ENCODE results near the gene RANBP6.
"Not testable (repeated sequence)": the region's sequence is repeated elsewhere in the genome, so short reads cannot be mapped to it uniquely, and the experiment has no call there.

Gene RANBP6

DNA sequence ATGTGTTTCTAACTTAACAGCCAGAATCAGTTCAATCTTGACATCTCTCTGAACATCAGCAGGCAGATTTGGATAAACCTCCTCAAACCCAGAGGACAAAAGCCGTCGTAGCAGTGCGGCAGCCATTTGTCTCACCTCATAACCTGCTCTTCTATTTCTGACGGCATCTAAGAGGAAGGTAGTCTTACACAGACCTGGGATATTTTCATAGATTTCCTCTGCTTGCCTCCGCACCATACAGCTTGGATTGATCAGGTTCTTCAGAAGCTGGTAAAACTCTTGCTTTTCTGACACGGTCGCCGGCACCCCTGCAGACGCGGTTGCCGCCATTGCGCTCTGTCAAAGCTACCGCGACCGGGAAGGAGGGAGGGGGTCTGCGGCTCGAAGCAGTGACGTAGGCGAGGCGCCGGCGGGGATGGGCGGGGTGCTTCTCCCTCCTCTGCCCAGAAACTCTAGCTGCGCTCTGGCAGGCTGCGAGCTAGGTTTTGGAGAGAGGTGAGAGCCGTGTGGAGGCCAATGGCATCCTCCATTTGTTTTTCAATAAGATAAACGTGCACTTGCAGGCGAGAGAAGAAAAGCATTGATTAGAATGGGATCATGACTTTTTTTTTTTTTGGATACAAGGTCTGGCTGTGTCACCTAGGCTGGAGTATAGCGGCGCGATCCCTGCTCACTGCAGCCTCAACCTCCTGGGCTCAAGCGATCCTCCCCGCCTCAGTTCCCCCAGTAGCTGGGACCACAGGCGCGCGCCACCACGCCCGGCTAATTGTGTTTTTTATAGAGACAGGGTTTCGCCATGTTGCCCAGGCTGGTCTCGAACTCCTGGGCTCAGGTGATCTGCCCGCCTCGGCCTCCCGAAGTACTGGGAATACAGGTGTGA is at the start of gene RANBP6:
RANBP6 (minus strand) TSS at position 347 of the 880 bp plus-strand sequence; CDS start at position 330, 17 bp downstream.
- peak within 1 kb of the TSS; percentile 94 for H3K4me3 Mint-ChIP-seq
- no peaks in the 10 kb centered on the region for H3K27me3 Mint-ChIP-seq (ENCODE audit: low read depth)
- peaks cover 38% of the 10 kb centered on the region for H3K4me1 Mint-ChIP-seq (ENCODE audit: low read depth)
- peaks cover 43% of the 10 kb centered on the region for H3K36me3 Mint-ChIP-seq (ENCODE audit: low read depth)
- H3K9me3 Mint-ChIP-seq, result peaks cover 9% of the 10 kb centered on the region
- H3K27ac Mint-ChIP-seq, result peak within 1 kb of the TSS; percentile 98

DNA sequence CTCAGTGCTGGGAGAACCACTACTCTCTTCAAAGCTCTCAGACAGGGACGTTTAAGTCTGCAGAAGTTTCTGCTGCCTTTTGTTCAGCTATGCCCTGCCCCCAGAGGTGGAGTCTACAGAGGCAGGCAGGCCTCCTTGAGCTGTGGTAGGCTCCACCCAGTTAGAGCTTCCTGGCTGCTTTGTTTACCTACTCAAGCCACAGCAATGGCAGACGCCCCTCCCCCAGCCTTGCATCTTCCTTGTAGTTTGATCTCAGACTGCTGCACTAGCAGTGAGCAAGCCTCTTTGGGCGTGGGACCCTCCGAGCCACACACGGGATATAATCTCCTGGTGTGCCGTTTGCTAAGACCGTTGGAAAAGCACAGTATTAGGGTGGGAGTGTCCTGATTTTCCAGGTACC is 47.7 kb upstream of the RANBP6 start:
- H3K9me3 Mint-ChIP-seq, result peaks cover 26% of the 10 kb centered on the region
- H3K27ac Mint-ChIP-seq, H3K4me3 Mint-ChIP-seq: not testable (repeated sequence)
- peaks cover 19% of the 10 kb centered on the region for H3K36me3 Mint-ChIP-seq (ENCODE audit: low read depth)
- H3K4me1 Mint-ChIP-seq (ENCODE audit: low read depth), result peaks cover 12% of the 10 kb centered on the region
- peaks cover 37% of the 10 kb centered on the region for H3K27me3 Mint-ChIP-seq (ENCODE audit: low read depth)

DNA sequence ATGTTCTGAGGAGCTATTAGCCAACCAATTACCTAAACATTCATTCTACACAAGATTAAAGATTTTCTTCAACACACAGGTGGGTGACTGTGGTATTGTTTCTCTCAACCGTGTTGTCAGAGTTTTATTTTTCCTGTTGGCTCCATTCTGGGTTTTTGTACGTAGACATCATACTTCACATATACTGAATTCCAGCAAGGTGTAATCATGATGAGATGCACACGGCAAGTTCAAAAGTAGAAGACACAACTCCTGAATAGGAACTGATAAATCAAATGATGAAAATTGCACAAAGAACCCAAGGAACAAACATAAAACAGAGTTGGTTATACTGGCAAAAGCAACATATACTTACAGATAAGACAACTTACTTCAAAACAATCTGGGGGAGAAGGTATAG is 40.2 kb upstream of the RANBP6 start:
- Mint-ChIP-seq H3K9me3 (no peaks in the 10 kb centered on the region), H3K4me1 (ENCODE audit: low read depth) (no peaks in the 10 kb centered on the region), H3K4me3 (no peak overlapping the region), H3K36me3 (ENCODE audit: low read depth) (no peaks in the 10 kb centered on the region), H3K27ac (no peak overlapping the region), H3K27me3 (ENCODE audit: low read depth) (peaks cover 24% of the 10 kb centered on the region)

DNA sequence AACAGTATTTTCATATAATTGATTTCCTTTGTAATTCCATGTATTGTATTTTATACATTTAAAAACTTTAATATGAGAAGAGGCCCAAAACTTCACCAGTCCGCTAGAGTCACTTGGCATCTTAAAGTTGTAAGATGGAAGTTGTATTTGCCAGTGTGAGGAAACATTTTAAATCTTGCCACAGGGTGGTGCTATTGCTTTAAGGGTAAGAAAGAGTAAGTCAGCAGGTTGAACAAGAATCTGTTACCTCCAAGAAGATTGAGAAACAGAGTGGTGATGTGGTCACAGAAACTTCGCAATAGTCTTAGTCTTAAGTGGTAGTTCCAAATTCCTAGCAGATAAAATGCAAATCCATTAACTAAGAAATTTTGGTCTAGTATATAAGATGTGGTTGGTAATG is 39.8 kb upstream of the RANBP6 start:
- H3K4me3 Mint-ChIP-seq, result no peak overlapping the region
- no peaks in the 10 kb centered on the region for H3K36me3 Mint-ChIP-seq (ENCODE audit: low read depth)
- peaks cover 19% of the 10 kb centered on the region for H3K27me3 Mint-ChIP-seq (ENCODE audit: low read depth)

DNA sequence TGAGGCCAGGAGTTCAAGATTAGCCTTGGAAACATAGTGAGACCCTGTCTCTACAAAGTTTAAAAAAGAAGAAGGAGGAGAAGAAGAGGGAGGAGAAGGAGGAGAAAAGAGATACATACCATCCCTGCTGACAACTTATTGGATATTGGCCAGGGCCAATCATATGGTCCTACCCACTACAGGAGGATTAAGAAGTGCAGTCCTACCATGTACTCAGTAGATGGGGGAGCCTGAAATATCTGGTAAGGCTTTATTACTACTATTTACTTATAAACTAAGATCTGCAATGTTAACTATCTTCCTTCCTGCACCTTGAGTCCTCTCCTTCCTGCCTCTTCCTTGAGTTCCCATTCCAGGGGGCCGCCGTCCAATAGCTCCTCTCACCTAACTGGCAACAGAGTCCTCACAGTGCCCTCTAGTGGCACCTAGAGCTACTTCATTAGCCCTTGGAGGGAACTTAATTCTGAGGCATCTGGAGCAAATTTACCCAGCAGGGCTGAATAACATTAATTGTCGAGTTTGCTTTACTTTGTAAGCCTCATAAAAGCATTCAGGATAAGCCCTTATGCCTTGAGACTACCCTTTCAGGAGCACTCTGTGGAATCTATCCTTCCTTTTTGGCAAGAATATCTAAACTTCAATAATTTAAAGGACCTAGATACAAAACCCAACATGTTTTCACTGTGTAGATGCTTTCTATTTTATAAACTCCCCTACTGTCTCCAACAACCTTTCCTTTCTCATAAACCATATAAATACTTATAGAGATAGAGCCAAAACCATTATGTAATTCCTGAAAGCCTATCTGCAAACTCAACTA is 39.1 kb upstream of the RANBP6 start:
- no peak overlapping the region for H3K4me3 Mint-ChIP-seq

More for the DNA sequence above, 39.8 kb upstream of the RANBP6 start:
- Mint-ChIP-seq H3K4me1 (ENCODE audit: low read depth) (no peaks in the 10 kb centered on the region), H3K9me3 (no peaks in the 10 kb centered on the region), H3K27ac (no peak overlapping the region)

DNA sequence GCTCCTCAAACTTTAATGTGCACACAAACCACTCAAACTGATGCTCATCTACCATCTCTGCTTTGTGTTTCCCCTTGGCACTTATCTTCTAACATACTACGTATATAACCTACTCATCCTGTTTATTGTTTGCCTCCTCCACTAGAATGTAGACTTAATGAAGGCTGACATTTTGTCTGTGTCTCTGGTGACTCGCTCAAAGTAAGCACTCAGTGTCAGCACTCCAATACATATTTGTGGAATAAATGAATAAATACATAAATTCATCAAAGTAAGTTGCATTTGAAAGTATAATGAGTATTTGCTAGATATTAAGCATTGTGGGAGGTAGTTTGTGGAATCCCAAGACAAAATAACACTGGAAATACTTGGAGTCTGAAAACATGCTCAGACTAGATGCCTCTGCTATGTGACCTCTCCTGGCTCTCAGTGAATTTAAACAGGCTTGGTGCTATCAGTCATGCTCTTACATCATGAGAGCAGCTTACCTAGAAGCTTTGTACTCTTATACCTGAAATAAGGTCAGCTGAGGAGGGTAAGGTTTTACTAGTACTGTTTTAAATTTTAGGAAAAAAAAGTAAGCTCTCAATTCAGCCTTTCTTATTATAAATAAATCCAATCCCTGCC is 37.0 kb upstream of the RANBP6 start:
- no peaks in the 10 kb centered on the region for H3K9me3 Mint-ChIP-seq
- peaks cover 3% of the 10 kb centered on the region for H3K4me1 Mint-ChIP-seq (ENCODE audit: low read depth)
- no peaks in the 10 kb centered on the region for H3K36me3 Mint-ChIP-seq (ENCODE audit: low read depth)
- no peak overlapping the region for H3K4me3 Mint-ChIP-seq
- no peaks in the 10 kb centered on the region for H3K27me3 Mint-ChIP-seq (ENCODE audit: low read depth)
- H3K27ac Mint-ChIP-seq, result no peak overlapping the region

More for the DNA sequence above, 39.1 kb upstream of the RANBP6 start:
- Mint-ChIP-seq H3K27me3 (ENCODE audit: low read depth) (peaks cover 13% of the 10 kb centered on the region), H3K4me1 (ENCODE audit: low read depth) (peaks cover 3% of the 10 kb centered on the region), H3K36me3 (ENCODE audit: low read depth) (no peaks in the 10 kb centered on the region), H3K9me3 (no peaks in the 10 kb centered on the region), H3K27ac (no peak overlapping the region)

DNA sequence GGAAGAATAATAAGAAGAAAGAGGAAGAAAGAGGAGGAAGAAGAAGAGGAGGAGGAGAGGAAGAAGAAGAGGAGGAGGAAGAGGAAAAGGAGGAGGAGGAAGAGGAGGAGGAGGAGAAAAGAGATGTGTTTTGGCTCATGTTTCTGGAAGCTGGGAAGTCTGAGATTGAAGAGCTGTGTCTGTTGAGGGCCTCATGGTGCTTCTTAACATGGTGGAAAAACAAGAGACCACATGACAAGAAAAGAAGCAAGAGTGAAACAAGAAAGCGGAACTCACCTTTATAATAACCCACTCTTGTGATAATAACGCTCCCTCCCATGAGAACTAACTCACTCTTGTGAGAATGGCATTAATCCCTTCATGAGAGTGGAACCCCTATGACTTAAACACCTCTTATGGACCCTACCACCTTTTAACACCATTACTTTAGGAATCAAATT is 36.1 kb upstream of the RANBP6 start:
- H3K27me3 Mint-ChIP-seq (ENCODE audit: low read depth), result peaks cover 5% of the 10 kb centered on the region
- no peaks in the 10 kb centered on the region for H3K36me3 Mint-ChIP-seq (ENCODE audit: low read depth)
- no peaks in the 10 kb centered on the region for H3K9me3 Mint-ChIP-seq
- H3K4me1 Mint-ChIP-seq (ENCODE audit: low read depth), result peaks cover 3% of the 10 kb centered on the region
- H3K4me3 Mint-ChIP-seq, result no peak overlapping the region
- H3K27ac Mint-ChIP-seq, result no peak overlapping the region

DNA sequence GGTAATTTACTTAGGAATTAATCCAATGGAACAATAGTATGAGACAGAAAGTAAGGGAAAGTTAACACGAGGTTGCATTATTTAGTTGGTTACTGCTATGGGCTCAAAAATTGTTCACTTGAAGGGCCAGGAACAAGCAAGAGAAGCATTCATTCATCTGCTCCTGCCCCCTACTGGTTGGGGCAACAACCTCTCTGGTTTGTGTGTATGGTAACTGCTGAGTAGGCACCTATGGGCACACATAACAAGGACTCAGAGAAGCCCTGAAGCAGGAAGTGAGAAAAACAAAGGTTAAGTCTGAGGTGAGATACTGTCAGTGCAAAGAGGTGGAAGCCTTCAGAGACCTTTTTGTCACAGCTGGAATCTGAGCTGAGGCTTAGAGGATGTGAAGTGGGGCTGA is 34.4 kb upstream of the RANBP6 start:
- no peak overlapping the region for H3K4me3 Mint-ChIP-seq
- H3K4me1 Mint-ChIP-seq (ENCODE audit: low read depth), result peaks cover 3% of the 10 kb centered on the region
- no peaks in the 10 kb centered on the region for H3K36me3 Mint-ChIP-seq (ENCODE audit: low read depth)
- peaks cover 5% of the 10 kb centered on the region for H3K27me3 Mint-ChIP-seq (ENCODE audit: low read depth)
- no peaks in the 10 kb centered on the region for H3K9me3 Mint-ChIP-seq
- no peak overlapping the region for H3K27ac Mint-ChIP-seq

DNA sequence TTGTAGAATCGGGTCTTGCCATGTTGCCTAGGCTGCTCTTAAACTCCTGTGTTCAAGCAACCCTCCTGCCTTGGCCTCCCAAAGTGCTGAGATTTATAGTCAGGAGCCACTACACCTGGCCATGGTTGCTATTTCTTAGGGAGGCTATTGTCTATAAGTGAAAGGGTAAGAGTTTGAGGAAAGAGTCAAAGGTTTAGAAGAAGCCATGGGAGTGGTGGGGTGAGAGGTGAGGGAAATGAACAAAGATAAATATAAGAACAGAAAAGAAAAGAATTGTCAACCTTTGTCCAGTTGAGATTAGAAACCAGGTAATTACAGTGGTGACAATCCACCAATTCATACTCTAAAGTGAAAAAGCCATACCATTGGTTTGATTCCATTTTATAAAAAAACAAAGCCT is 32.6 kb upstream of the RANBP6 start:
- Mint-ChIP-seq H3K4me1 (ENCODE audit: low read depth) (peaks cover 3% of the 10 kb centered on the region), H3K9me3 (no peaks in the 10 kb centered on the region), H3K27ac (no peak overlapping the region), H3K27me3 (ENCODE audit: low read depth) (peaks cover 10% of the 10 kb centered on the region), H3K4me3 (no peak overlapping the region), H3K36me3 (ENCODE audit: low read depth) (no peaks in the 10 kb centered on the region)

DNA sequence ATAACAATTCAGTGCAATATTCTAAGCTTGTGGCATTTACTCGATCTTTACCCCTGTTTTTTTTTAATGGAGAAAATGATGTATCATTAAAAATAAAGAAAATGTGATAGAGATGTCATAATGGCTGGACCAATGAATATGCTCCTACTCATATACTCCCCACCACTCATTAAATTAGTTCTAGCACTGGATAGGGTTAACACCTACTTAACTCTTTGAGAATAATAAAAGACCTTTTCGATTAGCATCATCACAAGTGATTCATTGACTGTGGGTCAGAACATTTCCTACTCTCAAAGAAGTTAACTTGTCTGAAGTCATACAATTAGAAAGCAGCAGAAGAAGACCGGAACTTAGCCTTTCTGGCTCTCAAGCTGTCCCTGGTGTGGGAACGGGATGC is 31.6 kb upstream of the RANBP6 start:
- Mint-ChIP-seq H3K27ac (no peak overlapping the region), H3K27me3 (ENCODE audit: low read depth) (peaks cover 13% of the 10 kb centered on the region), H3K9me3 (no peaks in the 10 kb centered on the region), H3K4me1 (ENCODE audit: low read depth) (peaks cover 3% of the 10 kb centered on the region), H3K36me3 (ENCODE audit: low read depth) (no peaks in the 10 kb centered on the region), H3K4me3 (no peak overlapping the region)

DNA sequence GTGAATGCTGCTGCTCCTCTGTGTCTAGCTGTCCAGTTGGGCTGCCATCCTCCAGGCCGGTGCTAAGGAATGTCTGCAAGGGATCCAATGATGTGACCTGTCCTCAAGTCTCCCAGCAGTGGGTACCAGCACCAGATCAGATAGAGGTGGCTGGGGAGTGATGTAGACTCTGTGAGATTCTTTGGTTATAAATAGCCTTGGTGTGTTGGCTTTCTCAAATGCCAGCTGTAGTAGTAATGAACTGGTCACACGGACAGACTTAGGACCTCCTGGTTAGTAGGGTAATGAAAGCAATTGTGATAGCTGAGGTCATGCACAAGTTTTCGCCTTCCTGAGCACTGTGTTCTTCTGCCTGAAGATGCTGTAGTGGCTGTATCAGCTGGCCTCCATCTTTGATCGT is 29.9 kb upstream of the RANBP6 start:
- Mint-ChIP-seq H3K9me3 (no peaks in the 10 kb centered on the region), H3K27ac (no peak overlapping the region), H3K27me3 (ENCODE audit: low read depth) (peaks cover 27% of the 10 kb centered on the region), H3K4me3 (no peak overlapping the region), H3K4me1 (ENCODE audit: low read depth) (peaks cover 3% of the 10 kb centered on the region), H3K36me3 (ENCODE audit: low read depth) (no peaks in the 10 kb centered on the region)

DNA sequence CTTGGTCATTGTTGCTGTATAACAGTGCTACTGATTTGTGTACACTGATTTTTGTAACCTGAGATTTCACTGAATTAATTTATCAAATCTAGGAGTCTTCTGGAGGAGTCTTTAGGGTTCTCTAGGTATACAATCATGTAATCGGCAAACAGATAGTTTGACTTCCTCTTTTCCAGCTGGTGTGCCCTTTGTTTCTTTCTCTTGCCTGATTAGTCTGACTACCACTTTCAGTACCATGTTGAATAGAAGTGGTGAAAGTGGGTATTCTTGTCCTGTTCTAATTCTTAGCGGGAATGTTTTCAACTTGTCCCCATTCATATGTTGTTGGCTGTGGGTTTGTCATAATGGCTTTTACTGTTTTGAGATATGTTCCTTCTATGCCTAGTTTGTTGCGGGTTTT is 24.7 kb upstream of the RANBP6 start:
- H3K36me3 Mint-ChIP-seq (ENCODE audit: low read depth), result no peaks in the 10 kb centered on the region
- no peak overlapping the region for H3K27ac Mint-ChIP-seq
- peaks cover 37% of the 10 kb centered on the region for H3K27me3 Mint-ChIP-seq (ENCODE audit: low read depth)
- peaks cover under 1% of the 10 kb centered on the region for H3K4me1 Mint-ChIP-seq (ENCODE audit: low read depth)
- H3K4me3 Mint-ChIP-seq, result no peak overlapping the region
- H3K9me3 Mint-ChIP-seq, result no peaks in the 10 kb centered on the region

DNA sequence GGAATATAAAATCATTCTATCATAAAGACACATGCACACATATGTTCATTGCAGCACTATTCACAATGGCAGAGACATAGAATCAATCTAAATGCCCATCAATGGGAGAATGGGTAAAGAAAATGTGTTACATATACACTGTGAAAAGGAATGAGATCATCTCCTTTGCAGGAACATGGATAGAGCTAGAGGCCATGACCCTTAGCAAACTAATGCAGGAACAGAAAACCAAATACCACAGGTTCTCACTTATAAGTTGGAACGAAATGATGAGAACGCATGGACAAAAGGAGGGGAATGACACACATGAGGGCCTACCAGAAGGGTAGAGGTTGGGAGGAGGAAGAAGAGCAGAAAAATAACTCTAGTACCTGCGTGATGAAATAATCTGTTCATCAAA is 21.0 kb upstream of the RANBP6 start:
- H3K9me3 Mint-ChIP-seq, result no peaks in the 10 kb centered on the region
- no peak overlapping the region for H3K4me3 Mint-ChIP-seq
- no peak overlapping the region for H3K27ac Mint-ChIP-seq
- peaks cover 4% of the 10 kb centered on the region for H3K4me1 Mint-ChIP-seq (ENCODE audit: low read depth)
- H3K27me3 Mint-ChIP-seq (ENCODE audit: low read depth), result peaks cover 28% of the 10 kb centered on the region
- no peaks in the 10 kb centered on the region for H3K36me3 Mint-ChIP-seq (ENCODE audit: low read depth)

DNA sequence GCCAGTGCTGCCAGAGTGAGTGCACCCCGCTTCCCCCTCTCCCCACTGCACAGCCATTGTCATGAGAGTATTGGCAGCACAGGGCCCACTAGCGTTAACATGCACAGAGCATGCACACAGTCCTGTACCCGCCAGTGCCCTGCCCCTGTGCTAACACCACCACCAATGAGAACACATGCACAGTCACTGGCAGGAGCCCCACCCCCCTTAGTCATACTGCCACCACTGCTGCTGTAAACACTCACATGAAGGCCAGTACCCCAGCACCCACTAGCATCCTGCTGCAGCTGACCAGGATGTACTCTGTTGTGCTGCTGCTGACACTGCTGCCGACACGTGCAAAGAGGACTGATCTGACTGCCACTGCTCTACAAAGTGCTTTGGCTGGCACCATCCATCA is 19.5 kb upstream of the RANBP6 start:
- Mint-ChIP-seq H3K27me3 (ENCODE audit: low read depth) (peaks cover 22% of the 10 kb centered on the region), H3K9me3 (no peaks in the 10 kb centered on the region), H3K27ac (no peak overlapping the region), H3K4me3 (no peak overlapping the region), H3K4me1 (ENCODE audit: low read depth) (peaks cover 6% of the 10 kb centered on the region), H3K36me3 (ENCODE audit: low read depth) (no peaks in the 10 kb centered on the region)

Measured in T-helper 1 cell treated with Interleukin-12 subunit alpha and Interleukin-12 subunit beta and Interleukin-4 antibody, amounts not matched to agents 30 μg/mL and 1 μg/mL, for 36 hours (primary cell).